Measurements from ENCODE around the gene NDFIP1. TPM values are rescaled to one million over a fixed set of nuclear protein-coding genes. Genes with fewer than 3 reads are reported as not detected.

The NDFIP1 gene
- total RNA-seq, 1 experiment from 2014 or later, result 40.9 TPM

DNA sequence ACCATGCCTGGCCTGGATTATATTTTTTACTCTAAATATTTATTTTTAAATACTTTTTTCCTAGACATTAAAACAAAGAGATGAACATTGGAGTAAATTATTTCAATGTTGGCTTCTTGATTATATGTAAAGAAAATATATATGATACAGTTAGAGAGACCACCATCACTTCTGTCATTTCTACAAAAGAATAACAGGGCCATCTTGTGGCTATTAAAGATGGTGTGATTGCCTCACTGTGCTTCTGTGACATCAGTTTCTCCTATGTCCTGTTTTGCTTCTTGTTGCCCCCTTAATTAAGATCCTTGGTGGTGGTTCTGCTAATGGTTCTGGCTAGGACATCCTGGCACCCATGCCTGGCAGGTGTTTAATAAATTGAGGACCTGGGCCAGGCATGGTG, 32.9 kb downstream of the NDFIP1 start:
- no TSS peak for BruUV-seq (replicated peaks)
- DNase-seq (ENCODE audit: low read depth, low spot score) (no peak), ATAC-seq (no peak)
- Histone ChIP-seq H3K27me3 (ENCODE audit: control insufficient read depth, insufficient read depth, low read length) (no peaks in the 10 kb centered on the region), H3K4me1 (ENCODE audit: control insufficient read depth, insufficient read depth, low read length) (no peaks in the 10 kb centered on the region), H3K4me3 (ENCODE audit: low read depth in 2 of 2, low read length in 2 of 2) (no peak overlapping the region), H3K36me3 (ENCODE audit: control insufficient read depth, insufficient read depth, low read length) (peaks cover 9% of the 10 kb centered on the region; the same call in 1 of the 2 replicates), H3K27ac (ENCODE audit: low read length) (no peak overlapping the region), H3K9me3 (ENCODE audit: control insufficient read depth, insufficient read depth, low read depth, low read length) (no peaks in the 10 kb centered on the region)
- ChIA-PET CTCF (no interaction called here), POLR2A (interaction anchor here (0.7 kb wide), 1 partner anchor 150 kb away, joined by 22 read pairs; no protein-coding TSS in a partner anchor)
- no peak for TF ChIP-seq TCF7L2 (IDR thresholded peaks at IDR 0.05; ENCODE audit: low read depth, low read length)
- TF ChIP-seq, protein P1, sequence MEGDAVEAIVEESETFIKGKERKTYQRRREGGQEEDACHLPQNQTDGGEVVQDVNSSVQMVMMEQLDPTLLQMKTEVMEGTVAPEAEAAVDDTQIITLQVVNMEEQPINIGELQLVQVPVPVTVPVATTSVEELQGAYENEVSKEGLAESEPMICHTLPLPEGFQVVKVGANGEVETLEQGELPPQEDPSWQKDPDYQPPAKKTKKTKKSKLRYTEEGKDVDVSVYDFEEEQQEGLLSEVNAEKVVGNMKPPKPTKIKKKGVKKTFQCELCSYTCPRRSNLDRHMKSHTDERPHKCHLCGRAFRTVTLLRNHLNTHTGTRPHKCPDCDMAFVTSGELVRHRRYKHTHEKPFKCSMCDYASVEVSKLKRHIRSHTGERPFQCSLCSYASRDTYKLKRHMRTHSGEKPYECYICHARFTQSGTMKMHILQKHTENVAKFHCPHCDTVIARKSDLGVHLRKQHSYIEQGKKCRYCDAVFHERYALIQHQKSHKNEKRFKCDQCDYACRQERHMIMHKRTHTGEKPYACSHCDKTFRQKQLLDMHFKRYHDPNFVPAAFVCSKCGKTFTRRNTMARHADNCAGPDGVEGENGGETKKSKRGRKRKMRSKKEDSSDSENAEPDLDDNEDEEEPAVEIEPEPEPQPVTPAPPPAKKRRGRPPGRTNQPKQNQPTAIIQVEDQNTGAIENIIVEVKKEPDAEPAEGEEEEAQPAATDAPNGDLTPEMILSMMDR (IDR thresholded peaks at IDR 0.05), result peak; percentile 32
- in situ Hi-C loops (cut with HindIII; ENCODE audit: low pct_unique_long_range_greater_than_20kb, low sequenced_read_pairs), result no loop called here
- intact Hi-C loops (cut with micrococcal nuclease; ENCODE audit: unreplicated experiment), result loop anchor here (5.0 kb wide), 1 partner anchor 149 kb away; no protein-coding TSS in a partner anchor

DNA sequence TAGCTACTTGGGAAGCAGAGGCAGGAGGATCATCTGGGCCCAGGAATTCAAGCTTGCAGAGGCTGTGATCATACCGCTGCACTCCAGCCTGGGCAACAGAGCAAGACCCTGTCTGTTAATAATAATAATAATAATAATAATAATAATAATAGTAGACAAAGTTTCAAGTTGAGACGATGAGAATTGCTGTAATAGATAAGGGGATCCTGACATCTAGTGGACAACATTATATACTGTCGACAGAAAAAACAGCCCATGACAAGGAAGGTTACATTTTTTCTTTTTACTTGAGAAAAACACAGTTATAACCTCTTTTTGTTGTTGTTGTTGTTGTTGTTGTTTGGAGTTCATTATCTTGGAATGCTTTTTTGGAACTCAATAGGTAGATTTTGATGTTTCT, 35.3 kb downstream of the NDFIP1 start:
- Histone ChIP-seq H3K27me3 (ENCODE audit: control insufficient read depth, insufficient read depth, low read length) (no peaks in the 10 kb centered on the region), H3K4me1 (ENCODE audit: control insufficient read depth, insufficient read depth, low read length) (no peaks in the 10 kb centered on the region), H3K4me3 (ENCODE audit: low read depth in 2 of 2, low read length in 2 of 2) (no peak overlapping the region), H3K9me3 (ENCODE audit: control insufficient read depth, insufficient read depth, low read depth, low read length) (0 out of 2 replicates have a peak, but pooled peaks cover 4% of the 10 kb centered on the region), H3K27ac (ENCODE audit: low read length) (no peak overlapping the region), H3K36me3 (ENCODE audit: control insufficient read depth, insufficient read depth, low read length) (peaks cover 12% of the 10 kb centered on the region)
- TF ChIP-seq, protein P1 (IDR thresholded peaks at IDR 0.05), result peak; percentile 61
- TF ChIP-seq, protein P2, sequence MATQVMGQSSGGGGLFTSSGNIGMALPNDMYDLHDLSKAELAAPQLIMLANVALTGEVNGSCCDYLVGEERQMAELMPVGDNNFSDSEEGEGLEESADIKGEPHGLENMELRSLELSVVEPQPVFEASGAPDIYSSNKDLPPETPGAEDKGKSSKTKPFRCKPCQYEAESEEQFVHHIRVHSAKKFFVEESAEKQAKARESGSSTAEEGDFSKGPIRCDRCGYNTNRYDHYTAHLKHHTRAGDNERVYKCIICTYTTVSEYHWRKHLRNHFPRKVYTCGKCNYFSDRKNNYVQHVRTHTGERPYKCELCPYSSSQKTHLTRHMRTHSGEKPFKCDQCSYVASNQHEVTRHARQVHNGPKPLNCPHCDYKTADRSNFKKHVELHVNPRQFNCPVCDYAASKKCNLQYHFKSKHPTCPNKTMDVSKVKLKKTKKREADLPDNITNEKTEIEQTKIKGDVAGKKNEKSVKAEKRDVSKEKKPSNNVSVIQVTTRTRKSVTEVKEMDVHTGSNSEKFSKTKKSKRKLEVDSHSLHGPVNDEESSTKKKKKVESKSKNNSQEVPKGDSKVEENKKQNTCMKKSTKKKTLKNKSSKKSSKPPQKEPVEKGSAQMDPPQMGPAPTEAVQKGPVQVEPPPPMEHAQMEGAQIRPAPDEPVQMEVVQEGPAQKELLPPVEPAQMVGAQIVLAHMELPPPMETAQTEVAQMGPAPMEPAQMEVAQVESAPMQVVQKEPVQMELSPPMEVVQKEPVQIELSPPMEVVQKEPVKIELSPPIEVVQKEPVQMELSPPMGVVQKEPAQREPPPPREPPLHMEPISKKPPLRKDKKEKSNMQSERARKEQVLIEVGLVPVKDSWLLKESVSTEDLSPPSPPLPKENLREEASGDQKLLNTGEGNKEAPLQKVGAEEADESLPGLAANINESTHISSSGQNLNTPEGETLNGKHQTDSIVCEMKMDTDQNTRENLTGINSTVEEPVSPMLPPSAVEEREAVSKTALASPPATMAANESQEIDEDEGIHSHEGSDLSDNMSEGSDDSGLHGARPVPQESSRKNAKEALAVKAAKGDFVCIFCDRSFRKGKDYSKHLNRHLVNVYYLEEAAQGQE (IDR thresholded peaks at IDR 0.05; ENCODE audit: insufficient read depth in 1 of 2, low read depth in 2 of 2, low read length in 1 of 2), result no peak
- intact Hi-C loops (cut with micrococcal nuclease; ENCODE audit: unreplicated experiment), result loop anchor here (2.0 to 5.0 kb wide), 2 partner anchors 131 to 152 kb away; partner anchors contain the start of gene GNPDA1
- ChIA-PET POLR2A (interaction anchor here (0.5 kb wide), 1 partner anchor 209 kb away, joined by 5 read pairs; no protein-coding TSS in a partner anchor), CTCF (interaction anchor here (0.7 to 2.6 kb wide), 5 partner anchors 109 to 152 kb away, joined by 3 to 12 read pairs (median 4); no protein-coding TSS in a partner anchor)
- no TSS peak for BruUV-seq (replicated peaks)
- ATAC-seq, result no peak
- in situ Hi-C loops (cut with HindIII; ENCODE audit: low pct_unique_long_range_greater_than_20kb, low sequenced_read_pairs), result no loop called here
- DNase-seq (ENCODE audit: low read depth, low spot score), result no peak
